RPMI8226 (cell line): Measurements from ENCODE around the gene AVPI1.
"Not testable (repeated sequence)": the region's sequence is repeated elsewhere in the genome, so short reads cannot be mapped to it uniquely, and the experiment has no call there.

Experiments
- DNase-seq: peaks from one replicate; pipeline ENCODE4 v3.0.0-alpha.2; 2015

AVPI1 gene

GRCh38 chr10:97639090-97639489, 48.0 kb downstream of the AVPI1 start:
- not testable (repeated sequence) for DNase-seq

GRCh38 chr10:97635577-97635976, 51.5 kb downstream of the AVPI1 start:
- DNase-seq, result no peak

GRCh38 chr10:97633921-97634320, 53.1 kb downstream of the AVPI1 start:
- DNase-seq, result no peak

- peak; percentile 12 for DNase-seq
Observed at GRCh38 chr10:97632949-97633884, 53.8 kb downstream of the AVPI1 start, which contains the start of gene MORN4. Gene MORN4, minus strand, starts transcription at chr10:97633500. Its CDS starts 13,847 bp downstream, at chr10:97619653.

- no peak for DNase-seq
Observed at GRCh38 chr10:97631098-97631497, 55.9 kb downstream of the AVPI1 start.

- no peak for DNase-seq
Observed at GRCh38 chr10:97629289-97629688, 57.8 kb downstream of the AVPI1 start.

- DNase-seq, result no peak
Observed at GRCh38 chr10:97628228-97628627, 58.8 kb downstream of the AVPI1 start.

- no peak for DNase-seq
Observed at GRCh38 chr10:97627731-97628130, 59.3 kb downstream of the AVPI1 start.
